ENCODE results near the gene CPSF4. TPM values are rescaled to one million over a fixed set of nuclear protein-coding genes. Genes with fewer than 3 reads are reported as not detected.

CPSF4 gene
- total and polyA plus RNA-seq, 2 donors (not counting 1 experiment from before 2014, with no cell fraction given) = 52.9 to 63.2 TPM

- H3K27me3 Mint-ChIP-seq = no peaks in the 10 kb centered on the region
- ChIA-PET CTCF (interaction anchor here (0.6 to 3.2 kb wide), 9 partner anchors 16 to 172 kb away, joined by 3 to 24 read pairs (median 3); partner anchors contain the start of gene ZKSCAN5), POLR2A (interaction anchor here (0.9 to 3.1 kb wide), 12 partner anchors 9 to 208 kb away, joined by 3 to 33 read pairs (median 6); partner anchors contain the start of genes ARPC1A, ARPC1B, ATP5MF and CPSF4)
- H3K4me3 ChIP-seq (ENCODE audit: control extremely low read depth in 1 of 5, extremely low read depth in 1 of 5, insufficient read depth in 1 of 5, low read depth in 2 of 5, low read length in 4 of 5) = peak within 1 kb of the TSS; percentile 93 to 99 (median 95)
- peak within 1 kb of the TSS; percentile 91 for H3K4me3 Mint-ChIP-seq
- peak within 1 kb of the TSS; percentile 98 for H3K4me2 ChIP-seq (replicated peaks; ENCODE audit: low read depth, low read length, poor library complexity, severe bottlenecking)
- H3K27me3 ChIP-seq (replicated peaks in 1 of 4; ENCODE audit: control extremely low read depth in 1 of 4, control insufficient read depth in 3 of 4, insufficient read depth in 4 of 4, low read length in 3 of 4) = no peaks in the 10 kb centered on the region
- H3K27ac Mint-ChIP-seq = peak within 1 kb of the TSS; percentile 100
- H3K9me3 Mint-ChIP-seq (ENCODE audit: insufficient read depth) = no peaks in the 10 kb centered on the region
- peak within 1 kb of the TSS; percentile 94 for H3K9ac ChIP-seq (ENCODE audit: low read length)
- peaks cover 25 to 35% of the 10 kb centered on the region in 2 donors for H3K4me1 ChIP-seq (ENCODE audit: control insufficient read depth in 2 of 2, insufficient read depth in 2 of 2, low read length in 2 of 2)
- H3K4me1 Mint-ChIP-seq = peaks cover 50% of the 10 kb centered on the region
- no peaks in the 10 kb centered on the region for H3K9me3 ChIP-seq (ENCODE audit: control extremely low read depth in 1 of 3, control insufficient read depth in 2 of 3, insufficient read depth in 1 of 3, low read length in 2 of 3)
- WGBS (ENCODE audit: insufficient coverage) = under 1% methylated on average over 72 of the region's 72 CpGs
- ATAC-seq (ENCODE audit: low read depth) (peak; percentile 90), DNase-seq (peak; percentile 100)
- peaks cover 76% of the 10 kb centered on the region for H4K20me1 ChIP-seq (ENCODE audit: control insufficient read depth, insufficient read depth, low read length, poor library complexity, severe bottlenecking)
- H3K36me3 ChIP-seq (replicated peaks in 1 of 2; ENCODE audit: control extremely low read depth in 1 of 2, control insufficient read depth in 1 of 2, extremely low read depth in 1 of 2, insufficient read depth in 2 of 2, low read length in 1 of 2) = peaks cover 7 to 43% of the 10 kb centered on the region in 2 experiments
- H3K79me2 ChIP-seq (ENCODE audit: control insufficient read depth, insufficient read depth, low read length) = peaks cover 90% of the 10 kb centered on the region
- H3K27ac ChIP-seq (ENCODE audit: low read length in 2 of 2) = peak within 1 kb of the TSS; percentile 89 to 96
- TF ChIP-seq CTCF (IDR thresholded peaks at IDR 0.05) (no peak), EZH2 (IDR thresholded peaks at IDR 0.05; ENCODE audit: borderline replicate concordance, insufficient read depth, low read depth, low read length, poor library complexity, severe bottlenecking) (no peak)
- intact Hi-C loops (cut with micrococcal nuclease) = loop anchor here (1.0 to 2.0 kb wide), 10 partner anchors 15 to 144 kb away; partner anchors contain the start of genes ARPC1A, ARPC1B, ATP5MF and CPSF4
- H2AFZ ChIP-seq (ENCODE audit: insufficient read depth, low read depth, low read length, poor library complexity, severe bottlenecking) = peak within 1 kb of the TSS; percentile 84
These were observed 30.2 kb upstream of the CPSF4 start, which contains the start of the genes BUD31 and PDAP1 for GRCh38 chr7:99408379-99409191. Gene BUD31 (plus strand): TSS chr7:99408969. CDS start chr7:99411093, 2,124 bp downstream. Gene PDAP1 (minus strand): TSS chr7:99408597. CDS start chr7:99408548, 49 bp downstream.
